PC-9 (cell line): ENCODE results near the gene KRTAP19-7. TPM values are rescaled to one million over a fixed set of nuclear protein-coding genes. Genes with fewer than 3 reads are reported as not detected.

Experiments
- BruUV-seq: library from RNA; stranded (reverse); fragments of 400-500 nt; replicated peaks from 2 replicates; lab custom pipeline; 2021; lab: Mats Ljungman, UMichigan
- CTCF ChIA-PET: fragments of 300-600 bp; sonication (Branson Sonifier 250); formaldehyde crosslinking; loops from one replicate; lab custom pipeline; 2022; ENCODE audit warnings: antibody characterized with exemption; lab: Charles Lee
- POLR2A ChIA-PET: fragments of 300-600 bp; sonication (Branson Sonifier 250); formaldehyde crosslinking; loops from one replicate; lab custom pipeline; 2022; ENCODE audit warnings: antibody characterized with exemption; ENCODE audit not compliant: unreplicated experiment; lab: Charles Lee
- DNase-seq, 2 experiments: peaks; one replicate each; pipeline versions ENCODE4 v3.0.0 to v3.0.0-alpha.2; 2015 to 2022; ENCODE audit warnings: mixed read lengths in 1 of 2
- H2AFZ ChIP-seq: fragments of 200-600 bp; sonication (generic); 2 replicates; pipeline ENCODE4 v1.8.1; 2017; ENCODE audit warnings: antibody characterized with exemption
- H3F3A ChIP-seq: fragments of 200-600 bp; sonication (generic); 2 replicates; pipeline ENCODE4 v1.8.1; 2017; ENCODE audit warnings: antibody characterized with exemption, mild to moderate bottlenecking, low read depth; ENCODE audit not compliant: insufficient read depth
- H3K27ac ChIP-seq: fragments of 200-600 bp; sonication (generic); 2 replicates; pipeline ENCODE4 v1.6.1; 2016; ENCODE audit warnings: mixed run types
- H3K27me3 ChIP-seq: fragments of 200-600 bp; sonication (generic); 2 replicates; pipeline ENCODE4 v1.6.1; 2016; ENCODE audit warnings: low read depth, mixed run types; ENCODE audit not compliant: insufficient read depth
- H3K36me3 ChIP-seq: fragments of 200-600 bp; sonication (generic); 2 replicates; pipeline ENCODE4 v1.6.1; 2016; ENCODE audit warnings: low read depth, mixed run types
- H3K4me1 ChIP-seq: fragments of 200-600 bp; sonication (generic); replicated peaks from 2 replicates; pipeline ENCODE4 v1.6.1; 2016; ENCODE audit warnings: mixed run types; ENCODE audit not compliant: insufficient read depth
- H3K4me2 ChIP-seq: fragments of 200-600 bp; sonication (generic); 2 replicates; pipeline ENCODE4 v1.6.1; 2017; ENCODE audit warnings: mixed run types
- H3K4me3 ChIP-seq: fragments of 200-600 bp; sonication (generic); 2 replicates; pipeline ENCODE4 v1.6.1; 2016; ENCODE audit warnings: mixed run types
- H3K79me2 ChIP-seq: fragments of 200-600 bp; sonication (generic); 2 replicates; pipeline ENCODE4 v1.6.1; 2017; ENCODE audit warnings: low read depth, mixed run types
- H3K9me2 ChIP-seq: fragments of 200-600 bp; sonication (generic); 2 replicates; pipeline ENCODE4 v1.8.1; 2017; ENCODE audit warnings: mild to moderate bottlenecking; ENCODE audit not compliant: insufficient read depth
- H3K9me3 ChIP-seq: fragments of 200-600 bp; sonication (generic); 2 replicates; pipeline ENCODE4 v1.8.1; 2016; ENCODE audit warnings: low read depth; ENCODE audit not compliant: insufficient read depth
- H4K20me1 ChIP-seq: fragments of 200-600 bp; sonication (generic); 2 replicates; pipeline ENCODE4 v1.8.1; 2017; ENCODE audit not compliant: insufficient read depth
- CTCF ChIP-seq: fragments of 200-600 bp; sonication (generic); conservative IDR thresholded peaks from 2 replicates; pipeline ENCODE4 v1.6.1; 2017; ENCODE audit warnings: mixed run types, antibody characterized with exemption, mild to moderate bottlenecking, moderate library complexity
- EZH2 ChIP-seq: fragments of 200-600 bp; sonication (generic); IDR thresholded peaks from 2 replicates; pipeline ENCODE4 v1.8.0; 2017; ENCODE audit warnings: antibody characterized with exemption, low read depth
- intact Hi-C: fragments of 100-400 bp; cut with micrococcal nuclease; formaldehyde crosslinking; loops from one replicate; pipeline ENCODE4 v1.10.0; 2022; ENCODE audit not compliant: unreplicated experiment
- total RNA-seq: library from RNA; stranded (reverse); gene quantifications from 2 replicates; pipeline ENCODE4 v1.2.3, GENCODE V29; 2021

The KRTAP19-7 gene
- total RNA-seq, 1 experiment from 2014 or later: not detected

GRCh38 chr21:30577766-30578165 is 16.7 kb upstream of the KRTAP19-7 start:
- intact Hi-C loops: no loop called here
- Histone ChIP-seq H3K27me3 (no peaks in the 10 kb centered on the region), H3K9me2 (no peaks in the 10 kb centered on the region), H3F3A (no peaks in the 10 kb centered on the region), H3K36me3 (no peaks in the 10 kb centered on the region), H3K79me2 (no peaks in the 10 kb centered on the region), H4K20me1 (no peaks in the 10 kb centered on the region), H3K4me2 (no peak overlapping the region), H3K4me1 (no peaks in the 10 kb centered on the region), H3K4me3 (no peak overlapping the region), H3K9me3 (no peaks in the 10 kb centered on the region), H2AFZ (no peak overlapping the region), H3K27ac (no peak overlapping the region)
- TF ChIP-seq CTCF (no peak), EZH2 (no peak)
- POLR2A ChIA-PET: no interaction called here
- BruUV-seq: no TSS peak
- no peak for DNase-seq
- CTCF ChIA-PET: no interaction called here

DNA sequence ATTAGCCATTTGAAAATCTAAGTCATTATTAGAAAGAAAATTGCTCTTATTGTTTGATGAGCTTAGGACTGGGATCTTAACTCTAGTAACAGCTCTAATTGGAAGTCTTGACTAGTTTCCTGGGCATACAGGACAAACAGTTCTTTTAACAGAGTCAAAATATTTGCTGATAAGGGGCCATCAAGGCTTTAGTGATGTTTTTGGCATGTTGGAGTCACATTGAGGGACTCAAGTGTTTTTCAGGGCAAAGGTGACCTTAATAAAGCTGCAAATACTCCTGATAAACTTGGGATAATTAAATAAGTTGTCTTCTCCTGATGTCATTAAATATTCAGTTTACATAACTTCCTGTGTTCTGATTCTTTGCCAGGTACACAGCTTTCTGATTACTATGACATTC is 6.5 kb upstream of the KRTAP19-7 start:
- TF ChIP-seq CTCF (no peak), EZH2 (no peak)

GRCh38 chr21:30563630-30564029 is 2.5 kb upstream of the KRTAP19-7 start:
- POLR2A ChIA-PET: no interaction called here
- CTCF ChIA-PET: no interaction called here

More for the DNA sequence above, 6.5 kb upstream of the KRTAP19-7 start:
- no peaks in the 10 kb centered on the region for H4K20me1 ChIP-seq
- BruUV-seq: no TSS peak
- no peaks in the 10 kb centered on the region for H3K27me3 ChIP-seq
- DNase-seq: no peak
- no peak overlapping the region for H3K4me3 ChIP-seq
- H3K9me3 ChIP-seq: no peaks in the 10 kb centered on the region
- CTCF ChIA-PET: no interaction called here
- no peaks in the 10 kb centered on the region for H3K9me2 ChIP-seq
- H3K27ac ChIP-seq: no peak overlapping the region
- POLR2A ChIA-PET: no interaction called here
- no peak overlapping the region for H2AFZ ChIP-seq
- no peaks in the 10 kb centered on the region for H3K36me3 ChIP-seq
- intact Hi-C loops: no loop called here
- H3K4me1 ChIP-seq: no peaks in the 10 kb centered on the region
- H3K4me2 ChIP-seq: no peak overlapping the region
- H3F3A ChIP-seq: no peaks in the 10 kb centered on the region
- H3K79me2 ChIP-seq: no peaks in the 10 kb centered on the region

More at GRCh38 chr21:30563630-30564029, 2.5 kb upstream of the KRTAP19-7 start:
- no peaks in the 10 kb centered on the region for H4K20me1 ChIP-seq
- no peak overlapping the region for H2AFZ ChIP-seq
- TF ChIP-seq EZH2 (no peak), CTCF (no peak)
- H3K27ac ChIP-seq: no peak overlapping the region
- intact Hi-C loops: no loop called here
- no peaks in the 10 kb centered on the region for H3K27me3 ChIP-seq
- no peaks in the 10 kb centered on the region for H3K36me3 ChIP-seq
- H3K79me2 ChIP-seq: no peaks in the 10 kb centered on the region
- no peak overlapping the region for H3K4me2 ChIP-seq
- BruUV-seq: no TSS peak
- no peaks in the 10 kb centered on the region for H3F3A ChIP-seq
- no peak overlapping the region for H3K4me3 ChIP-seq
- H3K9me3 ChIP-seq: no peaks in the 10 kb centered on the region
- DNase-seq: no peak
- no peaks in the 10 kb centered on the region for H3K4me1 ChIP-seq
- no peaks in the 10 kb centered on the region for H3K9me2 ChIP-seq
